Diencephalon (tissue), 1 donor: ENCODE results near the gene CTAGE1. TPM values are rescaled to one million over a fixed set of nuclear protein-coding genes. Genes with fewer than 3 reads are reported as not detected.

Source experiments
- total RNA-seq: library from RNA; depleted of rRNA; stranded (reverse); fragments of >200 nt; gene quantifications from one replicate; pipeline ENCODE4 v1.2.3, GENCODE V29; 2014

Gene CTAGE1, protein sequence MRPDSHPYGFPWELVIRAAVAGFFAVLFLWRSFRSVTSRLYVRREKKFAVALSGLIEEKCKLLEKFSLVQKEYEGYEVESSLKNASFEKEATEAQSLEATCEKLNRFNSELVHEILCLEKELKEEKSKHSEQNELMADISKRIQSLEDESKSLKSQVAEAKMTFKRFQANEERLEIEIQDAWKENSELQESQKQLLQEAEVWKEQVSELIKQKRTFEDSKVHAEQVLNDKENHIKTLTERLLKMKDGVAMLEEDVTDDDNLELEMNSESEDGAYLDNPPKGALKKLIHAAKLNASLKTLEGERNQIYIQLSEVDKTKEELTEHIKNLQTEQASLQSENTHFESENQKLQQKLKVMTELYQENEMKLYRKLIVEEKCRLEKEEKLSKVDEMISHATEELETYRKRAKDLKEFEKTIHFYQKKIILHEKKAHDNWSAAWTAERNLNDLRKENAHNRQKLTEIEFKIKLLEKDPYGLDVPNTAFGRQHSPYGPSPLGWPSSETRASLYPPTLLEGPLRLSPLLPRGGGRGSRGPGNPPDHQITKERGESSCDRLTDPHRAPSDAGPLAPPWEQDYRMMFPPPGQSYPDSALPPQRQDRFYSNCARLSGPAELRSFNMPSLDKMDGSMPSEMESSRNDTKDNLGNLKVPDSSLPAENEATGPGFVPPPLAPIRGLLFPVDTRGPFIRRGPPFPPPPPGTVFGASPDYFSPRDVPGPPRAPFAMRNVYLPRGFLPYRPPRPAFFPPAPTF
- total RNA-seq, result not detected

DNA sequence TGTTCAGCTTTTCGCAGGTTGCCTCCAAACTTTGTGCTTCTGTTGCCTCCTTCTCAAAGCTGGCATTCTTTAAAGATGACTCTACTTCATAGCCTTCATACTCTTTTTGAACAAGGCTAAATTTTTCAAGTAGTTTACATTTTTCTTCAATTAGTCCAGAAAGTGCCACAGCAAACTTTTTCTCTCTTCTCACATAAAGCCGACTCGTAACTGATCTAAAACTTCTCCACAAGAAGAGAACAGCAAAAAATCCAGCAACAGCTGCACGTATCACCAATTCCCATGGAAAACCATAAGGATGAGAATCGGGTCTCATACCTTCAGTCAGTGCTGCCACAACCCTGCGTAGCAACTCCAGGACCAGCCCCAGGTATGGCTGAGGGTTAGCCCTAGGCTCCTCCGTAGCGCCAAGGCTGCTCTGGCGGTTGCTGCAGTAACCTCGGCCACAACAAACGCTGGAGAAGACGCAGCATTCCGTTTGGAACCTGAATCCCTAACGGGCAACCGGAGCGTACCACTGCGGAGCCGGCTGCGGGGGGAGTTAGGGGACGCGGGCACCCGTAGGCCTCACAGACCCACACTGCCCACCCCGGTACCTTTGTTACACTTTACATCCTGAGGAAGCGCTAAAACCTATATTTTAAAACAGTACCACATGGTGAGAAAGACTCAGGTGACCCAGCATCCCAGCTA lies at the start of gene CTAGE1:
Gene CTAGE1 (minus strand): TSS at position 420 of the 693 bp plus-strand sequence. CDS start 104 bp downstream, at position 316.

Other genes with a start within 250 kb of the CTAGE1 start
- gene GATA6, start 248.3 kb downstream of the CTAGE1 start, total RNA-seq, result 0.23 TPM